K562 (cell line): ENCODE measurements around the gene TBX19. TPM values are rescaled to one million over a fixed set of nuclear protein-coding genes. Genes with fewer than 3 reads are reported as not detected.
A peak's percentile ranks its signal among the peaks of the same experiment; 100 is the strongest.

Source experiments
- BRD4 ChIP-seq: fragments of 200-600 bp; sonication (generic); IDR thresholded peaks from 2 replicates; pipeline ENCODE4 v1.6.1; 2017; ENCODE audit warnings: inconsistent platforms
- CTCFL ChIP-seq: IDR thresholded peaks from 2 replicates; pipeline ENCODE4 v1.6.1; 2011; ENCODE audit warnings: borderline replicate concordance, low read depth, mild to moderate bottlenecking, moderate library complexity, low read length; ENCODE audit not compliant: insufficient read depth, poor library complexity, severe bottlenecking
- KDM1A ChIP-seq, 2 experiments: fragments of 450-650 bp; IDR thresholded peaks; 2 replicates each; pipeline ENCODE4 v1.6.1; 2016; ENCODE audit warnings: mild to moderate bottlenecking in 2 of 2
- SMAD4 ChIP-seq: fragments of 250-450 bp; sonication (Bioruptor Pico); conservative IDR thresholded peaks from 2 replicates; pipeline ENCODE4 v1.8.0; 2021; ENCODE audit warnings: inconsistent platforms, mild to moderate bottlenecking, moderate library complexity
- SRF ChIP-seq, 2 experiments: fragments of 250-450, 450-650 bp in 1 of 2; sonication (Bioruptor Pico) in 1 of 2; sonication (generic) in 1 of 2; formaldehyde crosslinking; IDR thresholded peaks; 2 replicates each; pipeline versions ENCODE4 v1.5.0 to v1.5.1; 2020 to 2022; ENCODE audit warnings: mild to moderate bottlenecking in 1 of 2, missing genetic modification reagents in 1 of 2
- ZNF316 ChIP-seq: fragments of 450-650 bp; IDR thresholded peaks from 2 replicates; pipeline ENCODE4 v1.6.1; 2016
- ZNF384 ChIP-seq: IDR thresholded peaks from 2 replicates; pipeline ENCODE4 v1.6.1; 2012; ENCODE audit warnings: low read depth, low read length, improper control_type of control experiment
- polyA plus RNA-seq, 8 experiments: library from polyadenylated mRNA; depleted of rRNA in 4 of 8; stranded (reverse) in 5 of 8; unstranded in 3 of 8; fragments of >200 nt; fragmentation: Nextera tagmentation in 2 of 8; fragmentation: Illumina TruSeq in 1 of 8; extraction: Ambion mirVana in 2 of 8; extraction: Trizol in 1 of 8; gene quantifications; 2 replicates each; pipeline versions ENCODE4 v1.2.1 to v1.2.3, GENCODE V29; 2011 to 2014; ENCODE audit warnings: inconsistent platforms in 1 of 8, missing spikeins in 1 of 8
- total RNA-seq, 7 experiments: library from RNA; depleted of rRNA in 6 of 7; stranded (reverse); fragments of >200 nt in 6 of 7; fragmentation: Illumina TruSeq in 2 of 7; extraction: Trizol in 2 of 7; gene quantifications; 2 replicates each; pipeline versions ENCODE4 v1.2.1 to v1.2.3, GENCODE V29; 2011 to 2021; ENCODE audit warnings: low replicate concordance in 1 of 7
- TF ChIP-seq, protein P1 (sequence below), 2 experiments: fragments of 450-650 bp; IDR thresholded peaks; 2 replicates each; pipeline ENCODE4 v1.6.1; 2016; ENCODE audit warnings: mild to moderate bottlenecking in 2 of 2, borderline replicate concordance in 1 of 2, low read depth in 1 of 2, moderate library complexity in 1 of 2
- TF ChIP-seq, protein P2 (sequence below): fragments of 250-450 bp; sonication (Bioruptor Pico); IDR thresholded peaks from 2 replicates; pipeline ENCODE4 v1.6.1; 2021; ENCODE audit warnings: mild to moderate bottlenecking
- TF ChIP-seq, protein P3 (sequence below): fragments of 200-800 bp; sonication (Bioruptor generic); IDR thresholded peaks from 2 replicates; pipeline ENCODE4 v1.6.1; 2016; ENCODE audit warnings: missing genetic modification characterization, missing compliant biosample characterization

TBX19 gene
- total and polyA plus RNA-seq, 9 of the 15 experiments (the other 6 are each of a cell fraction or from before 2014, with no cell fraction given), result 0.32 to 3.1 (median 0.95) TPM

DNA sequence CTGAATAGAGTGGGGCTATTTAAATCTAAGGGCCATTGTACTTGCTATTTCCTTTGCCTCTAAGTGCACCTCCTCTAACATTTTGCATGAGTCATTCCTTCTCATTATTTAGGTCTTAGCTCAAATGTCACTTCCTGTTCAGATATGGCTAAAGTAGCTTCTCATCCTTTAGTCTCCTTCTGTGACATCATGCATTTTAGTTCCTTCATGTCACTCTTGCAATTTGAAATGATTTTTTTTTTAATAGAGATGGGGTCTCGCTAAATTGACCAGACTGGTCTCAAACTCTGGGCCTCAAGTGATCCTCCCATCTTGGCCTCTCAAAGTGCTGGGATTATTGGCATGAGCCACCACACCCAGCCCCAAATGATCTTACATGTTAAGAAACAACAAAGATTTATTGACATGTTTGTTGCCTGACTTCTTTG, 6.6 kb downstream of the TBX19 start (continued):
- TF ChIP-seq, protein P1, sequence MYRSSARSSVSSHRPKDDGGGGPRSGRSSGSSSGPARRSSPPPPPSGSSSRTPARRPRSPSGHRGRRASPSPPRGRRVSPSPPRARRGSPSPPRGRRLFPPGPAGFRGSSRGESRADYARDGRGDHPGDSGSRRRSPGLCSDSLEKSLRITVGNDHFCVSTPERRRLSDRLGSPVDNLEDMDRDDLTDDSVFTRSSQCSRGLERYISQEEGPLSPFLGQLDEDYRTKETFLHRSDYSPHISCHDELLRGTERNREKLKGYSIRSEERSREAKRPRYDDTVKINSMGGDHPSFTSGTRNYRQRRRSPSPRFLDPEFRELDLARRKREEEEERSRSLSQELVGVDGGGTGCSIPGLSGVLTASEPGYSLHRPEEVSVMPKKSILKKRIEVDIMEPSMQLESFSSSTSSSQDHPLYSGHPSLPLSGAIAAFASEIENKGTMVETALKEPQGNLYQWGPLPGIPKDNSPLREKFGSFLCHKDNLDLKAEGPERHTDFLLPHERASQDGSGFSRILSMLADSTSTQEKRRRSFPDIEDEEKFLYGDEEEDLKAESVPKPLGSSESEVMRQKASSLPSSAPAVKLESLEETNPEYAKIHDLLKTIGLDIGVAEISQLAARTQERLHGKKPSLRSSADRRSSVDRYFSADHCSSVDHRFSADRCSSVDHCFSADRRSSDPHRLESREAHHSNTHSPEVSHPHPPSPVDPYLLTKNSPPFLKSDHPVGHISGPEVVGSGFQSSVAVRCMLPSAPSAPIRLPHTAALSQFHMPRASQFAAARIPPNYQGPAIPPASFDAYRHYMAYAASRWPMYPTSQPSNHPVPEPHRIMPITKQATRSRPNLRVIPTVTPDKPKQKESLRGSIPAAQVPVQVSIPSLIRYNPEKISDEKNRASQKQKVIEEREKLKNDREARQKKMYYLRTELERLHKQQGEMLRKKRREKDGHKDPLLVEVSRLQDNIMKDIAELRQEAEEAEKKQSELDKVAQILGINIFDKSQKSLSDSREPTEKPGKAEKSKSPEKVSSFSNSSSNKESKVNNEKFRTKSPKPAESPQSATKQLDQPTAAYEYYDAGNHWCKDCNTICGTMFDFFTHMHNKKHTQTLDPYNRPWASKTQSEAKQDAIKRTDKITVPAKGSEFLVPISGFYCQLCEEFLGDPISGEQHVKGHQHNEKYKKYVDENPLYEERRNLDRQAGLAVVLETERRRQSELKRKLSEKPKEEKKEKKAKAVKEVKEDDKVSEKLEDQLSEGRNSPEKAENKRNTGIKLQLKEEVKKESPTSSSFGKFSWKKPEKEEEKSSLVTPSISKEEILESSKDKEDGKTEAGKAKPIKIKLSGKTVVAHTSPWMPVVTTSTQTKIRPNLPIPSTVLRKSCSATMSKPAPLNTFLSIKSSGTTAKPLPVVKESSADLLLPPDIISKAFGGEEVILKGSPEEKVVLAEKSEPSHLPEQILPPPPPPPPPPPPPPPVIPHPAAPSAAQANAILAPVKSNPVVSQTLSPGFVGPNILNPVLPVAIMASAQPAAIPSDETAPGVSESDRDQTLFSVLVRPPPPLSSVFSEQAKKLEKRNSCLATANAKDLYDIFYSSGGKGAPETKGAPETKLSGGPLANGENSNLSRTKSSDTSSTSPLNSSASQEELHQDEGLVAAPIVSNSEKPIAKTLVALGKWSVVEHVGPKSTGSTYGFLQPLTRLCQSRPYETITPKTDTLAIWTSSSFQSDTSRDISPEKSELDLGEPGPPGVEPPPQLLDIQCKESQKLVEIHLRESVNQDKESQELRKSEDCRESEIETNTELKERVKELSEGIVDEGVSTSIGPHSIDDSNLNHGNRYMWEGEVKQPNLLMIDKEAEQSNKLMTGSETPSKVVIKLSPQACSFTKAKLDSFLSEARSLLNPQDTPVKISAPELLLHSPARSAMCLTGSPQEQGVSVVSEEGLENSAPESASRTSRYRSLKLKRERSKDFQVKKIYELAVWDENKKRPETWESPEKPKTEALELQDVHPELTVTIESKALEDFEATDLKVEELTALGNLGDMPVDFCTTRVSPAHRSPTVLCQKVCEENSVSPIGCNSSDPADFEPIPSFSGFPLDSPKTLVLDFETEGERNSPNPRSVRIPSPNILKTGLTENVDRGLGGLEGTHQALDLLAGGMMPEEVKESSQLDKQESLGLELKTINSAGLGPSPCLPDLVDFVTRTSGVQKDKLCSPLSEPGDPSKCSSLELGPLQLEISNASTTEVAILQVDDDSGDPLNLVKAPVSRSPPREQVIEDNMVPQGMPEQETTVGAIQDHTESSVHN (IDR thresholded peaks at IDR 0.05; ENCODE audit: borderline replicate concordance in 1 of 2, low read depth in 1 of 2), result 0 out of 4 replicates have a peak, but pooled peaks of 1 of the 2 experiments have one; percentile 58
- TF ChIP-seq ZNF384 (peak; percentile 63; the same call in 1 of the 2 replicates), SMAD4 (CRISPR knock-in tag) (no peak), KDM1A (IDR thresholded peaks at IDR 0.05) (peak in 1 of 2 experiments; percentile 37; a peak in 3 of 4 replicates), CTCFL (no peak), SRF (CRISPR knock-in tag; IDR thresholded peaks at IDR 0.05) (peak in 1 of 2 experiments; percentile 89; a peak in 1 of 4 replicates), ZNF316 (peak; percentile 94), BRD4 (no peak)
- TF ChIP-seq, protein P2, sequence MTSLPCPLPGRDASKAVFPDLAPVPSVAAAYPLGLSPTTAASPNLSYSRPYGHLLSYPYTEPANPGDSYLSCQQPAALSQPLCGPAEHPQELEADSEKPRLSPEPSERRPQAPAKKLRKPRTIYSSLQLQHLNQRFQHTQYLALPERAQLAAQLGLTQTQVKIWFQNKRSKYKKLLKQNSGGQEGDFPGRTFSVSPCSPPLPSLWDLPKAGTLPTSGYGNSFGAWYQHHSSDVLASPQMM (CRISPR knock-in tag), result no peak
- TF ChIP-seq, protein P3, sequence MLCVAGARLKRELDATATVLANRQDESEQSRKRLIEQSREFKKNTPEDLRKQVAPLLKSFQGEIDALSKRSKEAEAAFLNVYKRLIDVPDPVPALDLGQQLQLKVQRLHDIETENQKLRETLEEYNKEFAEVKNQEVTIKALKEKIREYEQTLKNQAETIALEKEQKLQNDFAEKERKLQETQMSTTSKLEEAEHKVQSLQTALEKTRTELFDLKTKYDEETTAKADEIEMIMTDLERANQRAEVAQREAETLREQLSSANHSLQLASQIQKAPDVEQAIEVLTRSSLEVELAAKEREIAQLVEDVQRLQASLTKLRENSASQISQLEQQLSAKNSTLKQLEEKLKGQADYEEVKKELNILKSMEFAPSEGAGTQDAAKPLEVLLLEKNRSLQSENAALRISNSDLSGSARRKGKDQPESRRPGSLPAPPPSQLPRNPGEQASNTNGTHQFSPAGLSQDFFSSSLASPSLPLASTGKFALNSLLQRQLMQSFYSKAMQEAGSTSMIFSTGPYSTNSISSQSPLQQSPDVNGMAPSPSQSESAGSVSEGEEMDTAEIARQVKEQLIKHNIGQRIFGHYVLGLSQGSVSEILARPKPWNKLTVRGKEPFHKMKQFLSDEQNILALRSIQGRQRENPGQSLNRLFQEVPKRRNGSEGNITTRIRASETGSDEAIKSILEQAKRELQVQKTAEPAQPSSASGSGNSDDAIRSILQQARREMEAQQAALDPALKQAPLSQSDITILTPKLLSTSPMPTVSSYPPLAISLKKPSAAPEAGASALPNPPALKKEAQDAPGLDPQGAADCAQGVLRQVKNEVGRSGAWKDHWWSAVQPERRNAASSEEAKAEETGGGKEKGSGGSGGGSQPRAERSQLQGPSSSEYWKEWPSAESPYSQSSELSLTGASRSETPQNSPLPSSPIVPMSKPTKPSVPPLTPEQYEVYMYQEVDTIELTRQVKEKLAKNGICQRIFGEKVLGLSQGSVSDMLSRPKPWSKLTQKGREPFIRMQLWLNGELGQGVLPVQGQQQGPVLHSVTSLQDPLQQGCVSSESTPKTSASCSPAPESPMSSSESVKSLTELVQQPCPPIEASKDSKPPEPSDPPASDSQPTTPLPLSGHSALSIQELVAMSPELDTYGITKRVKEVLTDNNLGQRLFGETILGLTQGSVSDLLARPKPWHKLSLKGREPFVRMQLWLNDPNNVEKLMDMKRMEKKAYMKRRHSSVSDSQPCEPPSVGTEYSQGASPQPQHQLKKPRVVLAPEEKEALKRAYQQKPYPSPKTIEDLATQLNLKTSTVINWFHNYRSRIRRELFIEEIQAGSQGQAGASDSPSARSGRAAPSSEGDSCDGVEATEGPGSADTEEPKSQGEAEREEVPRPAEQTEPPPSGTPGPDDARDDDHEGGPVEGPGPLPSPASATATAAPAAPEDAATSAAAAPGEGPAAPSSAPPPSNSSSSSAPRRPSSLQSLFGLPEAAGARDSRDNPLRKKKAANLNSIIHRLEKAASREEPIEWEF (CRISPR knock-in tag), result no peak
